ENCODE results near the gene SLC6A1.

- TF ChIP-seq MED13 (CRISPR knock-in tag; IDR thresholded peaks at IDR 0.05) = no peak
- TF ChIP-seq KDM5A (IDR thresholded peaks at IDR 0.05; ENCODE audit: borderline replicate concordance, low read length) = no peak
- TF ChIP-seq NFIC (IDR thresholded peaks at IDR 0.05; ENCODE audit: low read length) = no peak
Observed at GRCh38 chr3:10981031-10981430, 11.5 kb upstream of the SLC6A1 start.

Data from HepG2 (cell line).